HG03342 (cell line): ENCODE results near the gene NUP93.

Experiments used
- ATAC-seq: cut with Tn5 transposase; IDR thresholded peaks from one replicate; pipeline ENCODE4 v1.9.1; 2021; ENCODE audit warnings: mild to moderate bottlenecking, moderate library complexity; ENCODE audit not compliant: unreplicated experiment

The NUP93 gene

DNA sequence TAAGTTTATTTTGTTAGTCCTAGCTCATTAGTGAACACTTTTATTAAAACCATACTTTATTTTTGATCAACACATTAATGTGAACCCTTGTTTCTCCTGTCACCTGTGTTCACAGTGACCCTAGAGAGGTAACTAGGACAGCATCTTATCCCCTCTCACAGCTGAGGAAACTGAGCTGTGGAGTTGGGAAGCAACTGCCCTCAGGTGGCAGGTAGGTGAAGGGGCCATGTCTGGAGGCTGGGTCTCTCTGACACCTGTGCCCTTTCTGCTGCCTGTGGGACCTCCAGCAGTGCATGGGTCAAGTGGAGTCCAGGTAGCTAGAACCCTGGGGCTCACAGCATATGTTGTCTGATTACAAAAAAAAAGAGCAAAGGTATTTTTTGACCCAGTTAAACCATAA lies 112.2 kb downstream of the NUP93 start:
- ATAC-seq: no peak

DNA sequence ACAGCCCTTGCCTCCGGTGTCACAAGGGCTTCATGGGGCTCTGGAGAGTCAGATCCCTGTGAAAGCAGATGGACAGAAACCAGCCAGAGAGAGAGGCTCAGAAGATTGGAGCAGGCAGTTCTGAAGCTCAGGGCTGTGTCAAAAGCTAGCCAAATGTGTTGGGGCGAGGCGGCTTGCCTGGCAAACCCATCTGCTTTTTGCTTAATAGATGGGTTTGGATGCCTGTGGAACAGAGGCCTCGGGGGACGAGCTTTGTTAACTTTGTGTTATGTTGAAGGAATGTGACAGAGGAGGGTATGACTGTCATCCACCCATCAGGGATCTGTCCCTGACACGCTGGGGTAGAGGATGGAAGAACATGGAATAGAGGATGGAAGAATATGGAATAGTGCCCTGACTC lies 114.1 kb downstream of the NUP93 start:
- no peak for ATAC-seq

DNA sequence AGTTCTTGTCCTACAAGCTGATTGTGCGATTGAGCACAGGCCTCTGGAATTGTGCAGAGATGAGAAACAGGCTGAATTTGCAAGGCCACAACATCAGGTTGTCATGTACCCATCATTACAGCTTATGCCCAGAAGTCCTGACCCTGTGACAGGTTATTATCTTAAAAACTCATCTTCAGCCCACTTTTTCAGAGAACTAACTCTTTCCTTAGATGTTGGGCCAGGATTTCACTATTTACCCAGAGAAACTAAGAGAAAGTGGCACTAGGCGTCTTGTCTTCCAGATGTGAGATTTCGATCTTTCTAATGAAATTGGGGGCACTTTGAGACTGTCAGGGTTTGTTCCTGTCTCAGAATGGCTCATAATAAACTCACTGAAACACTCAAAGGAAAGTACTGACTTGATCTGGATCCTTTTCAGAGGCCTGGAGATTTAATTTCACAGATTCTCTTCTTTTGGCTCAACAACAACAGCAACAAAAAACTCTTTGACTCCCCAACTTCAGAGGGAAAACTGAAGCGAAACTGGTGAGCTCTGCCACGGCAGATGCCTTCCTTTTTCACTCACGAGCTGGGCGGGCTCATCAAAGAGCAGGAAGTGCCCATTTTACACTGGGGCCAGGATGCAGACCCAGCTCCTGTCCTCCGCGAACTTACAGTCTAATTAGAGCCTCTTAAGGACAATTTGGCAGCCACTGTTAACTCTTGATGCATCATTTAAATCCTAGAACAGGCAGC lies 117.4 kb downstream of the NUP93 start:
- no peak for ATAC-seq

DNA sequence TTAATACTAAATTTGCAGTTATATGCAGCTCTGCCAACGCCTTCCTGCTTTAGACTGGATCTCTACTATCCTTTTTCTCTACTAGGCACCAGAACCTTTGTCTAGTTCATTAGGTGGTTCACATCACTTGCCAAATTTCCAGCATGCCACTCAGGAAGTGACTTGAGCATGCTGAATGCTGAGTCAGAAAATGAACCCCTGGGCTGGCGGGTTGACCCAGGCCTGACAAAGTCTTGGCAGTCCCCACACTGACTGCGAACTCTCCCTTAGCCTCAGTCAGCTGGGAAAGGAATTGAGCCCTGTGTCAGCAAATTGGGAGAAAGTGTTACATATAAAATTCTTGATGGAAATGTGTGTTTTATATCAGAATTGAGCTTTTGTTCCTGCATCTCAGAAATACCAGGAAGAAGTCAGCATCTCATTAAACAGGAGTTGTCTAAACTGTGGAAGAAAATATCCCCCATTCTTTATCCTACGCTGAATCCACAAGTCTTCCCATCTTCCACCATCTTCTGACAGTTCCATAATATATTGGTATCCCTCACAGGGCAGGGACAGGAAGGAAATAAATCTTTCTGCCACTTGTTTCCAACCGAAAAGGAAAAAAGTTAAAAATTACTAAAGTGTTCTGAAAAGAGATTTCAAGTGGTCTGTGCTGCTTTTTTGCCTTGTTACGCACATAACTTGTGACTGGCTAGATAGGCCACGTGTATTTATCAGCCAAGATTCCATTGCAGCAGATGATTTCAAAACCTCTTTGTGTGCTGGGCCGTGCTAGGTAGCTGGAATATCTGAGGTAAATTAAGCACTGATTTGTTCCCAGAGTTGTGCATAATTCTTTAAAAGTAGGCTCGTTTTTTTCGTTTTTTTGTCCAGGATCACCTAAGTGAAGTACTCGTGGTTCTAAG lies 118.4 kb downstream of the NUP93 start:
- no peak for ATAC-seq

DNA sequence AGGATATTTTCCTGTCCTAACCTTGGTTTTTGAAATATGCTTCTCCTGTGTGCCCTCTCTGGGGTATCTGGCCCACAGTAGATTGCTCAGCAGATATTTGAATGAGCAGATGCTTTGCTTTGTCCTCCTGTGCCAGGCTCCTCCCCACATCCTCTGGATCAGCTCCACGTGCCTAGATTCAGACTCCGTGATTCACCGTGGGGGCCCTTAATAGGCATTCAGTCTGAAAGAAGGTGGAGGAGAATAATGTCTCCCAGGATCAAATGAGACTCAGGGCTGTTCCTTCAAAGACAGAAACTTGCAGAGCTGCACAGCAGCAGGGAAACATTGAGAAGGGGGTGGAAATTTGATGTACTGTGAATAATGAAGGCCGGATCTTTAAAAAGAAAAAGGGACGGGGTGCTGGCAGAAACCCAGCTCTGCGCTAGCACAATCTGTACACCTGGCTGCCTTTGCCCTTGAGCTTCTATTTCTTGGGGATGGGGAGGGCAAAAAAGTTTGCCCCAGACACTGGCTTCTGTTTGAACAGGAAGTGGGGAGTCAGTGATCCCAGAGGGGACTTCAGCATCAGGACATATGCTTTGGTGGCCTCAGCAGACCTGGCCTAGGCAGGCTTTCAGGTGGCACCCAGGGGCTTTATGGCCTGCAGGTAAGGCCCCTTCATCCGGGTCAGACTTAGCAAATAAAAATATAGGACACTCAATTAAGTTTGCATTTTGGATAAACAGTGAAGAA lies 119.2 kb downstream of the NUP93 start:
- no peak for ATAC-seq

DNA sequence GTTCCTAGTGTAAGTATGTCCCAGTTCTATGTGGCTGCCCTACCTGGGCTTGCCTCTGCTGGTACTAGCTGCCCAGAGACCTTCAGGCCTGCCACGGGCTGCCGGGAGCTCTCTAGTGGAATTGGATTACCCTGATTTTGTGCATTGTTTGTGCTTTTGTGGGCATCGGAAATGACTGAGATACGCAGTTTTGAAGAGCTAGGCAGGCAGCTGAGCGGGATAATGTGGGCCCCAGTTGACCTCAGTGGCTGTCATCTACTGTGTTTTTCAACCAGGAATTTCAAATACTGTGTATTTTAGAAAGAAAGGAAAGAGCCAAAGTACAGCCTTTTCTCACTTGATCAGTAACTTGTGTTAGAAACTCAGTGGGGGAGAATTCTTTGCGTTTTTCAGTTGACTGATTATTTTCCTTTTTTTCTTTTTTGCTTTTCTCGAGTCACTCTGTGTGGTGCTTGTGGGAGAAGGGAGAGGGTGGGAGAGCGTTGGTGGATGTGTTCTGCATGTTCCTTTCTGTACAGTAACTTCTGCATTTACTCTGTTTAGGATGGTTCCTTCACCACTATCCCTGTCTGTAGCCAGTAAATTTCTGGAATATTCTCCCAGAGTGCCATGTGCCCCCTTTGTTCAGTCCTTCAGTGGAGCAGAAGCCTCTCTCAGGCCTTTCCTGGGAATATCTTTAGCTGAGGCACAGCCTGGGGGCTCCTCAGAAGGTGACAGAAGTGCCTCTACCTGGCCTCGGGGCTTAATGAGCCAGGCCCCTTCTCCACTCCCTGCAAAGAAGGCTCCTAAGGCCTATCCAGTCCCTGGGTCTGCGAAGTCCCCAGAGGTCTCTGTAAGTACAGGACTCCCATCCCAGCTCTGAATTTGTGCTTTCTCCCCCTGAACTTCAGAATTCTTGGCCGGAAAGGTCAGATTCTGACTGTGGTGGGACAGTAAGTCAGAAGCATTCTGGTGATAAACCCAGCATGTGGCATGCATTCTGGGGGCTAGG lies 120.1 kb downstream of the NUP93 start:
- ATAC-seq: no peak

DNA sequence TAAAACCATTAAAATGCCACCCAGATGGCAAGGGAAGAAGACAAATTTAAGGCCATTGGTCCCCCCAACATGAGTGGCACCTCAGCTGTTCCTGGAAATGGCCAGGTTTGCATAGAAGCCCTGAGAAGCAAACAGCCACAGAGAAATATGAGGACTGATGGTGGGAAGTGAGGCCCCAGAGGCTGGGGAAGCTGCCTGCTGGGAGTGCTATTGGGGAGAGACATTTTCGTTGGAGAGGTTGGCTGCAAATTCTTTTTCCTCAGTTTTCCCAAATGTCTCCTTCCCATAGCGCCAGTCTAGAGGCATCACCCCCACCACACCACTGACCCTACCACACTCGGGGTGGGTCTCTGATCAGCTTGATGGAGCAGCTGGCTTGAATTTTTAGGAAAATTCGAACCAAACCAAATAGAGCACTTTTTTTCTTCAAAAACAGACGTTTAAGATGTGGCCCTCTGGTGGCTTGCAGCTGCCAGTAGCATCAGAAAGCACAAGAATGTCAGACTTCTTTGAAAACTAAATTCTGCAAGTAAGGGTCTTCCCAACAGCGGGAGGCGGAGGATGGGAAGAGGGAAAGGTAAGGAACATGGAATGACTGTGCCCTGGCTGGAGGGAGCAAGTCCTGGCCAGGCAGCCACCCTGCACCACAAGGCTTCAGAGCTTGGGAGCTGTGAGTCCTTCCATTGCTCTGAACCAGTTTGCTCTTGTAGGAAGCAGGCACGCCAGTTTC lies 121.9 kb downstream of the NUP93 start:
- ATAC-seq: no peak

DNA sequence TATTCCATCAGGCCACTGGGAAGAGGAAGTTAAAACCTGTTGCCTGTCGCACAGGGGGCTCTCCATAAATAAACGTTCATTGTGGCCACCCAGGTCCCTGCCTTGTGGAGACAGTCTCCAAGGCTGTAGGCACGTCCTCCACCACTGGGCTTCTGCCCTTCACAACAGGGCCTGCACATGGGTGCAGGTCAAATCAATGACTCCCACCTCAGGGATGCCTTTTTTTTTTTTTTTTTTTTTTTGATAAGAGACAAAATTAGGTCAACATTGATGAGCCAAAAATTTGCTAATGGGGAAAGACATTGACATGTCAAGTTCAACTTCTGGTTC lies 122.4 kb downstream of the NUP93 start:
- no peak for ATAC-seq

DNA sequence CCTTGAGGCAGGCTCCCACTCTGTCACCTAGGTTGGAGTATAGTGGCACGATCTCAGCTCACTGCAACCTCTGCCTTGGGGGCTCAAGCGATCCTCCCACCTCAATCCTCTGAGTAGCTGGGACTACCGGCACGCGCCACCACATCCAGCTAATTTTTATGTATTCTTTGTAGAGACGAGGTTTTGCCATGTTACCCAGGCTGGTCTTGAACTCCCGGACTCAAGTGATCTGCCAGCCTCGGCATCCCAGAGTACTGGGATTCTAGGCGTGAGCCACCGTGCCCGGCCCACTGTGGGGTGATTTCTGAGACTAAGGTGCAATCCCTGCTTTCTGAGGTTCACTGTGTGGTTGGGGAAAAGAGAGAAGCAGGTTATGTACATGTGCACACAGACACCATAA lies 123.0 kb downstream of the NUP93 start:
- no peak for ATAC-seq

DNA sequence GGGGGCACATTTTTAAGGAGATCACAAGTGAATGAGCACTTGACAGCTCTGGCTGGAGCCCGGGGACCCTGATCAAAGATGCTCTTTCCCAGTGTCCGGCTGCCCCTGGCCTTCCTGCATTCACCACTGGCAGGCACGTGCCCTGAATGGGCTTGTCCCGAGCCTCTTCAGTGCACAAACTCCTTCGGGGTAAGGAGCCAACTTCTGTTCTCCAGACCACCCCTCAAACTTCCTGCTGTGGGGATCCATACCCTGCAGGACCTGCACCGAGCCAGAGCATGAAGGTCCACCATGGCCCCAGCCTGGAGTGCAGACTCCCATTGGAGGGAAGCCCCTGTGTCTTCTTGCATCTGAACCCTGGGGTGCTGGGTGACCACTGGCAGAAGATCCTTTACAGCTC lies 125.3 kb downstream of the NUP93 start:
- ATAC-seq: no peak

DNA sequence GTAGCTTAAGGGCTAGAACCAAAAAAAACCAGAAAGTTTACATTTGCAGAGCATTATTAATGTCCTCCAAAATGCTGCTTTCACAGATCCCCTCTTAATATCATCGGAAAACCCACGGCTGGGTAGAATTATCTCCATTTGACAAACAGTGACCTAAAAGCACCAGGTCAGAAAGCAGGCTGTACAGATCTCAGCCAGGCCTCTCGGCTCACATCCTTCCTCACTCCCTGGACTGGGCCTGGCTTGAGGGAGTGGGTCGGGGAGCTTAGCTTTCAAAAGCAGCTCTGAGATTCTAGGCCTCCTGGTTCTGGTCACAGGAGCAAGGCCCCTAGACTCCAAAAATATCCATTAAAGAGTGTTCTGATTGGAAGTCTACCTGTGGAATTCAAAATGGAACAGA lies 126.0 kb downstream of the NUP93 start:
- no peak for ATAC-seq

DNA sequence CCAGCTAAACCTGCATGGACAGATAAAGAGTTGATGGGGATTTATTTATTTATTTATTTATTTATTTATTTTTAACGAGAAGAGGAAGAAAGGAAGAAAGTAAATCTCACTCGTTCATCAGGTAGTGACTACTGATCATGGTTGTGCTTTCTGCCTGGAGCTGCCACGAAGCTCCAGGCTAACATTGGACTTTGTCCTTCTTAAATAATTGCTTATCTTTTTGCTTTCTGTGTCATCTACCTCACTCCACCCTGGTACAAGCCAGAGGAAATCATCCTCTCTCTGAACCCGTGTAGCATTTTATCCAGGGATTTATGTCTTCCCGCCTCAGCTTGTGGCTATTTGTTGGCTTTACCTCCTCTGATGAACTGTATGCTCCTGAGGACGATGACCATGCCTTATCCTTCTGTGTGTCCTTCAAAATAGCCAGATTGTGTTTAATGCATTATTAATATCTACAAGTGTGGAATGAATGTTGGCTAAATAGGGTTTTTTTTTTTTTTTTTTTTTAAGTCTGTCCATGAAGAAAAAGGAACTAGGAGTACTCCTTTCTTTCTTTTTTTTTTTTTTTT lies 127.0 kb downstream of the NUP93 start:
- no peak for ATAC-seq

DNA sequence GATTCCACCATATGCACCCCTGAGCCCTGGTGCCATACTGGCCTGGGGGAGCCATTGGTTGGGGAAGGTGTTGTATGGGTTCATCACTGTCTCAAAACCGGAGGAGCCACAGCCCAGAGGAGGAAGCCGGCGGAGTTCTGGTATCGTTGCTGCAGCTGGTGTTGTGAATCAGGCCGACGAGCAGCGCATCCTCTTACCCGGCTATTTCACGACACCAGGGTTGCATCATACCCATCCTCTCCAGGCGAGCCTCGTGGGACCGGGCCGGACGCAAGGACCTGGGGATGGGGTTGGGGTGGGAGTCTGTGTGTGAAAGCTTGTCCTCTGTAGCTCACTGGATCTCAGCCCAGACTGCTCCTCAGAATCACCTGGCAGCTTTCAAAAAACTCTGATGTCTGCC lies 128.4 kb downstream of the NUP93 start:
- no peak for ATAC-seq

DNA sequence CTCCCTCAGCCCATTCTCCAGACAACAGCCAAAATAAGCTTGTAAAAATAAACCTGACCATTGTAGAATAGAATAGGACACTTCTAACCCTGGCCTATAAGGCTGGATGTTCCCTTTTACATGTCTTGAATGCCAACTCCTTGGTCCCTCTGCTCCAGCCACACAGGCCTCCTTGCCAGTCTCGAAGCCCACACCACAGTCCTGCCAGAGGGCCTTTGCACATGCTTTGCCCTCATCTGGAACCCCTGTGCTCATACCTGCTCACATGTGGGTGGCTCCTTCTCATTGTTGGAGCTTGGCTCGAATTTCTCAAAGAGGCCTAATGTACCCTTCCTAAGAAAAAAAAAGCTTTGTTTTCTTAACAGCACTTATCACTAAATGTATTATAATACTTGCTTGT lies 129.7 kb downstream of the NUP93 start:
- ATAC-seq: no peak

DNA sequence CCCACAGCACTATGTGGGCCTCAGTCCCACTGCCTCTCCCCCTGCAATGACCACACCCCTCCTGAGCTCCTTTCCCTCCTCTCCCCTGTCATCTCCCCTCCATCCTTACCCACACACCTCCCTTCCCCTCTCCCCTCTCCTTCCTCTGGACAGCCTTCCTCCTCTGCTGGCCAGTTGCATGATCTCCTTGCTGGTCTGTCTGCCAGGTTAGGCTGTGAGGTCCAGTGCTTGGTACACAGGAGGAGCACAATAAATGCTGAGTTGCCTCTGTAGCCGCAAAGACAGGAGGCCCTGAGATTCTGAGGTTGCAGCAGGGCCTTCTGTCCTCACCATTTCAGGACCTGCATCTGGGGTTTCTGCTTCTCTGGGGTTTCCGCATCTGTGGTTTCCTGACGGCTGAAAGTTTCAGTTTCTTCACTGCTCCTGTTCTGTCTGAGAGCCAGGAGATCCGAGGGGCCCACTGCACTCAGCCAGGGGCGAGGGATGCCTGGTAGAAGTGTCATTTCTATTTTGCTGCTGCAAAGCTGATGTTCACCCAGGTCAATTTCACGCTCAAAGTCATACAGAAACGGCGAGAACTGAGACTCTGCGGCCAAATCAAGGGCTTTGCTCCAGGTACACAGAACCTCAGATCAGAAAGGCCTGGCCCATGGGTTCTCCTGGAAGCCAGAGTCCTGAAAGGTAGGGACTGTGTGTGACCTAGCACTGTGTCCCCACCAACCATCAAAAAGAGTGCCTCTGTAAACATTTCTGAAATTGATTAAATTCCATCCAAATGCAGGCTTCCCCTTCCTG lies 130.5 kb downstream of the NUP93 start:
- ATAC-seq: peak; percentile 73

DNA sequence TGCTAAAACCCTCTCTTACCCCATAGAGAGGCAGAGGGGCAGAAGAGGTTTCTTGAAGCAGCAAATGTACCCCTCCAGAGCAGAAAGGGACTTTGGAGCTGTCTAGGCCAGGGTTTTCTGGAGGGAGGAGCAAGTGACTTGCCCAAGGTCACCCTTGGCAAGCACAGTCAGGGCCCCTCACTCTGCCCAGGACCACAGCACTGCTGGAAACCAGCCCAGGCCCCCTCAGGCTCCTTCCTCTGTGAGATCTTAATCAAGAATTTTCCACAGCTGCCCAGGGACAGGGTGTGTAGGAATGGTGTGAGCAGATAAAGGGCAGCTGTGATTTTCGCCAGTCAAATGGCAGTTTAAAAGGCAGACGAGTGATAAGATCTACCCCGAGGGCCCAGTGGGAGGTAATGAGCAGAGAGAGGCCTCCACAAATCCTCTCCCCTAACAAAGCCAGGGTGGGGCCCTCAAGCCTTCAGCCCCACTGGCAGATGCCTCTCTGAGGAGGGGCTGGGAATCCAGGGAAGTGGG lies 131.2 kb downstream of the NUP93 start:
- ATAC-seq: no peak

DNA sequence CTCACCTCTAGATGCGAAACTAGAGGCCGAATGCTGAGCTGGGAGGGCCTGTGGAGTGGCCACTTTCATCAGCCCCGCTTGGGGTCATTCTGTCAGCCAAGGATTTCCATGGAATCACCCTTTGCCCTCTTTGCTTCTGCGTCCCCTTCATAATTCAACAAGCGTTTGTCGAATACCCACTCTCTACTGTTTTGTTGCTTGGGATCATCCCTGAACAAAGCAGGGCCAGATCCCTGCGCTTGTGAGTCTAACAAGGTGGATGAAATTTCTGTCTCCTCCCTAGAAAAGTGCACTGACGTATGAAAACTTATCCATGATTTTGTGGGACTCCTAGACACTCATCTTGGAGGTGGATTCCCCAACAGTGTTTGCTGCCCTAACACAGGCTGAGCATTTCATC lies 131.8 kb downstream of the NUP93 start:
- no peak for ATAC-seq

DNA sequence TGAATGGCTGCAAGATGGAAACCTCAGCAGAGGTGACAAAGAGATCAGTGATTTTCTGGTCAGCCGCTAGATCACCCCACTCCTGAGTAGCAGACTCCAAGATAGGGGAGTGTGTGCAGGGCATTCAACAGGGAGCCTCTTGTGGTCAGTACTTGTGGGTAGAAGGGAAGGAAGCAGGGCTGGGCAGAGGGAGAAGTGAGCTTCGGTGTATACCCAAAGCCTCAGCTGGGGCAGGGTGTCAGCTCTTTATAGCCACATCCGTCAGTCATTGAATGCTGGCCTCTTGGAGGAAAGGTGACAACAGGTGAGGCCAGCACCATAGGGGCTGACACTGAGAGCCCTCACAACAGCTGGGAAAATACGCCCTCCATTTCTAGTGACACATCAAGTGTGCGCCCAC lies 132.8 kb downstream of the NUP93 start:
- no peak for ATAC-seq

DNA sequence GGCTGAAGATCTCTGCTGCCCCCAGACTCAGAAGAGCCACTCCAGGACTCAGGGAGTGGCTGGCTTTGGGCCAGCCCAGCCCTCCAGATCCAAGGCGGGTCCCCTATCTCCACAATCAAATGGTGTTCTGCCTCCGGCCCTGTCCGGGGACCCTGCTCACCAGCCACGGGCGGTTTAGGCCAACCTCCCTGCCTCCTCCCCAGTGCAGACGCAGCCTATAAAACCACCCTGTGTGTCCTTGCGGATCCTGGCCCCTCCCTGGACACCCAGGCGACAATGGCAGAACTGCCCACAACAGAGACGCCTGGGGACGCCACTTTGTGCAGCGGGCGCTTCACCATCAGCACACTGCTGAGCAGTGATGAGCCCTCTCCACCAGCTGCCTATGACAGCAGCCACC lies 135.0 kb downstream of the NUP93 start, which contains the start of gene SLC12A3:
Gene SLC12A3, plus strand, starts transcription at position 248 of the 400 bp plus-strand sequence. Its CDS starts 29 bp downstream, at position 277.
- ATAC-seq: no peak
